HG03432 (cell line): ENCODE results near the gene IQSEC1.

Experiments
- ATAC-seq: cut with Tn5 transposase; IDR thresholded peaks from one replicate; pipeline ENCODE4 v1.9.1; 2021; ENCODE audit warnings: mild to moderate bottlenecking, moderate library complexity; ENCODE audit not compliant: unreplicated experiment

The IQSEC1 gene

DNA sequence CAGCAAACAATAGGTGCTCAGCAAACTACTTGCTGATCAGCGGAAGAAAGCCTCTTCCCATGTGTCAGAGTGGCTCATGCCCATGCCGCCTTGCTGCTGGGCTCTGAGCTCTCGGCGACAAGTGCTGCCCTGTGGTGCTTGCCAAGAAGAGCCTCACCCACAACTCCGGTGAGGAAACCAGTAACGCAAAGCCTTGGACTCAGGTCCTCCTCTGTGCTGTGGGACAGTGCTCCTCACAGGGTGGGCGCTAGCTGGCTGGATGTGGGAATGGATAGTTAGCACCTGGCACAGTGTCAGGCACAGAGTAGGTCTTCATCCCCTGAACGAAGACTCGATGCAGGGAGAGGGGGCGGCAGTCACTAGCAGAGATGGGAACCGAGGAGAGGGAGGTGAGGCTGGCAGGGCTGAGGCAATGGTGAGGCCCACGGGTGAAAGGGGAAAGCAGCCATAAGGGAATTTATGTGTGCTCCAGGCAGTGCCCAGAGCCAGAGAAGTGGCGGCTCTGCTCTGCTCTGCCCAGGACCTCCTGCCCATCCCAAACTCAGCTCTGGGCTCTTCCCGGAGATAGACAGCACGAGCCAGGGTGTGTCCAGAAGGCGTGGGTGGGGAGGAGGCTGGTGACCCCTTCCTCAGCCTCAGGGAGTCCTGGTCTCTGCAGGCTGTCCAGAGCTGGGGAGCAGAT is 55.7 kb downstream of the IQSEC1 start:
- no peak for ATAC-seq

DNA sequence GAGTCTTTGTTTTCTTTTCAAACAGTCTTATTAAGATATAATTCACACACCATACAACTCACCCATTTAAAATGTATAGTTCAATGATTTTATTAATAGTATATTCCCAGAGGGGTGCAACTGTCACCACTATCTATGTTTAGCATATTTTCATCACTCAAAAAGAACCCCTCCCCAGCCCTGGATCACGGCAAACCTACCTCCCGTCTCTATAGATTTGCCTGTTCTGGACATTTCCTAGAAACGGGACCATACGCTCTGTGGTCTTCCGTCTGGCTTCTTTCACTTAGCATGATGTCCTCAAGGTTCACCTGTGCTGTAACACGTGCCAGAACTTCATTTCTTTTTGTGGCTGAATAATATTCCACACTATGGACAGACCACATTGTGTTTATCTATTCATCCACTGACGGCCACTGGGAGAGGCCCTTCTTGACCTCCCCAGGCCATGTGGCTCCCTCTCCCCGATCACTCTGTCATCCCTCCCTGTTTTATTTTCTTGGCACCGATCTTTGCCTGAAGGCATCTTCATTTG is 56.4 kb downstream of the IQSEC1 start:
- ATAC-seq = no peak

DNA sequence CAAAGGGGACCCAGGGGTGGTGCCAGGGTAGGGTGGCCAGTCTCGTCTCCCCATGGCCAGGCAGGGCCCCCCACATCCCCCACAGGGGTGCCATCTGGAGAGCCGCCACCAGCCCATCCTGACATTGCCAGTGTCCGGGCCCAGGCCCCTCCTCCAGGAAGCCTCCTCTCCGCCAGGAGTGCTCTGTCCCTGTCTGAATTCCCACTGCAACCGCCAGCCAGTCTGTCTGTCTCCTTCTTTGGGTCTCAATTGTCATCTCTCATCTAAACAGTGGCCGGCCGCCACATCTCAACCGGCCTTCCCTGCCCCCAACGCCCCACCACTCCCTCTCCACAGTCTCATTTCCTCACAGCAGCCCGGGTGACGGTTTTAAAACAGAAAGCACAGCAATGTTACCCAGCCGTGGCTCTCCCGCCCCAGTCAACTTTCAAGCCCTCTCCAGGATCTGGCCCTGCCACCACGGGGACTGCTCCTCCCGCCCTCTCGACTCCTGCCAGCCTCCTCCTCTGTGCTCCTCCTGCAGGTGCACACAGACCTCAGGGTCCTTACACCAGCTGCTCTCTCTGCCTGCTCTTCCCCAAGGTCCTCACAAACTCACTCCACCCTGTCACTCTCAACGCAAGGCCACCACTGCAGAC is 57.0 kb downstream of the IQSEC1 start:
- peak; percentile 37 for ATAC-seq

DNA sequence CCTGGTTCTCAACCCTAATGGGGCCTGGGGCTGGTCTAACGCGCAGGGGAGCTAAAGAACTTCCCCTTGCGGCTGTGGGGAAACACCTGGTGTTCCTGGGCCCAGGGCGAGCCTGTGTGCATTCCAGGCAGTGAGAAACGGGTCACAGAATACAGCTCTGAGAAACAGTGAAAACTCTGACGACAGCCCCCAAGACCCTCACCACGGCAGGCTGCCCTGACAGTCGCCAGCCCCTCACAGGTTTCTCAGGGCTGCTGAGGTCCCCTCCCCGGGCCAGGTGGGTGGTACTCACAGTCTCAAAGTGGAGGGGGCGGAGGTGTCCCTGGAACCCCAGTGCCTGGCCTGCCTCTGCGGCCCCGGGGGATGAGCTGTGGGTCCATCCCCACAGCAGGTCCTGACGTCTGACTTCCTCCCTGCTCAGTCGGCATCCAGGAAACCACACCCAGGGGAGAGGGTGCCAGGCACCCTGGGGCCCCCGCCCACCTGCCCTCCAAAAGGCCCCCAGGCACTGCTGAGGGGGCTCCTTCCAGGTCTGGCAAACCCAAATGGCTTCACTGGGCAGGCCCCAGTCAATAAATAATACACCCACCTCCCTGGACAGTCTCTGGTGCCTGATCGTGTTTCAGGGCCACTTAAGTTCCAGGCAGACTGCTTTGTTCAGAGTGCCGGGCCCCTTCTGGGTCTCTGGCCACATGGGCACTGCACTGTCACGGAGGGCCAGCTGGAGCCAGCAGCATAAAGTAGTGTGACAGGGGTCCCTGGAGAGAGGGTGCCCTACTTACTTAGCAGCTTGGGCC is 57.7 kb downstream of the IQSEC1 start:
- peak; percentile 20 for ATAC-seq

DNA sequence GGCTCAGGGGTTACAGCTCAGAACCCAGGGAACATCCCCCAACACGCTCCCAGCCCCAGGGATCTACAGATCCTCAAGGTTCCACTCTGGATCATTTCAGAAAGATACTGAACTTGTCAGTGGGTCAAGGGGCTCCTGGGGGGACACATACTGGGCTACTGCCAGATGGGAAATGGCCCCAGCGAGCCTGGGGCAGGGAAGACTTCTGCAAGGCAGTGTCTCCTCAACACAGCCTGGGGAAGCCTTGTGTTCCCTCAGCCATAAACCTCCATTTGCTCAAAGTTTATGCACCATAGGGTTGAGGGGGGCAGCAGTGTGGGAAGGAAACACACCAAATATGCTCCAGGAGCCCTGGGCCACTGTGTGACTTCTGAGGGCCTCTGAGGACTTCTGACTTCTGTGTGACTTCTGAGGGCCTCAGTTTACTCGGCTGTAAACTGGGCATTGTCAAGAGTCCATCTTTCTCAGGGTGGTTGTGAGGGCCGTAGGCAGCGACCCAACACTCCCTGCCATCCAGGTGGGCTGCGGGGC is 58.4 kb downstream of the IQSEC1 start:
- no peak for ATAC-seq

DNA sequence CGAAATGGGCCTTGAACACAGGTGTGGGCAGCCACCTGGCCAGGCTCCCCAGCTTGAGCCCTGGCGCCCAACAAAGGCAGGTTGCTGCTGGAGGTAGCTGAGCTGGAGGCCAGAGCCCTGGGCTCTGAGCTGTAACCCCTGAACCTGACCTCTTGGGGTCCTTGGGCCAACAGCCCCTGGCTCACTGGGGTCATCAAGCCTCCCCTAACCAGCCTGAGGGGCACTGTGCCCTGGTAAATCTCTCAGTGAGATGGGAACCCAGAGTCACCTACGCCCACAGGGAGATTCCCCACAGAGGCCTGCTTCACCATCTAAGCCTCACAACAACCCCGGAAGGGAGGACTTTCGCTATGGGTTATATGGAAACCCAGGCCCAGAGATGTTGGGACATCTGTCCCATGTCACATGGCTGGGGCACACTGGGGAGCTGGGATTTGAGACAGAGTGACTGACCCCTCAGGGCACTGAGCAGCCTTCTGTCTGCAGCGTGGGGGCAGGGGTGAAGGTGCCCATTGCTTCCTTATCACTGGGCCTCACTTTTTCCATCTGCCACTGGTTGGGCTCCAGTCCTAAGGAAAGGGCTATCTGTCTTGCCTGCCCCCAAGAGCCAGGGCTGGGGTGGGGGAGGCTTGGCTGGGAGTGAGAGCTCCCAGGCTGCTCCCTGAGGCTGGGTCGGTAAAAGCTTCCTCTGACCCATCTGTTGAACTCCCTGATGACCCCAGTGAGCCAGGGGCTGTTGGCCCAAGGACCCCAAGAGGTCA is 59.1 kb downstream of the IQSEC1 start:
- ATAC-seq = no peak

DNA sequence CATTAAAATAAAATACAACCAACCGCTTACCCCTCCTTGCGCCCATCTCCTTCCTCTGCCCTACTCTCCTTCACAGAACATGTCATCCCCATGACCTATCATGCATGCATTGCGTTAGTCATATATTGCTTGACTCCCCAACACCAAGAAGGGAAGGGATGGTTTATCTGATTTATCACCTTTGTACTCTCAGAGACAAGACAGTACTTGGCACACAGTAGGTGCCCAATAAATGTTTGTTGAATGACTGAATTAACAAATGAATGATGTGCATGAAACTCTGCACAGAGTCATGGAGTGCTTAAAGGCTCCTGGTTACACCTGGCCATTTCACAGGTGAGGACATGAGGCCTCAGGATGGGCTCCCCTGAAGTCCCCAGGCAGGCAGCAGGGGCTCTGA is 59.7 kb downstream of the IQSEC1 start:
- ATAC-seq = no peak

DNA sequence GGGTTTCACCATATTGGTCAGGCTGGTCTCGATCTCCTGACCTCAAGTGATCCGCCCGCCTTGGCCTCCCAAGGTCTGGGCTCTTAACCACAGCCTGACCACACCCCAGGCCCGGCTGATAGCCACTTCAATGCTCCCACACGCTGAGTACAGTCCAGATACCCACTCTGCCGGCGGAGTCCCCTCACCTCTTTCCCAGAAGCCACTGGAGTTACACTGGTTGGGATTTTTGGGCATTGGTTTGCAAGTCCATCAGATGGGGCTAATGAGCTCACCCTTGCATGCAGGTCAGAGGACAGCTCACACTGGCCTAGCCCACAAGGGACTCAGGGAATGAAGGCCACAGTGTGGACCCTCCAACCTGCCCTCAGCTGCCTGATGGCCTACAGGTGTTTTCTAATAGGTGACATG is 60.1 kb downstream of the IQSEC1 start:
- ATAC-seq = no peak

DNA sequence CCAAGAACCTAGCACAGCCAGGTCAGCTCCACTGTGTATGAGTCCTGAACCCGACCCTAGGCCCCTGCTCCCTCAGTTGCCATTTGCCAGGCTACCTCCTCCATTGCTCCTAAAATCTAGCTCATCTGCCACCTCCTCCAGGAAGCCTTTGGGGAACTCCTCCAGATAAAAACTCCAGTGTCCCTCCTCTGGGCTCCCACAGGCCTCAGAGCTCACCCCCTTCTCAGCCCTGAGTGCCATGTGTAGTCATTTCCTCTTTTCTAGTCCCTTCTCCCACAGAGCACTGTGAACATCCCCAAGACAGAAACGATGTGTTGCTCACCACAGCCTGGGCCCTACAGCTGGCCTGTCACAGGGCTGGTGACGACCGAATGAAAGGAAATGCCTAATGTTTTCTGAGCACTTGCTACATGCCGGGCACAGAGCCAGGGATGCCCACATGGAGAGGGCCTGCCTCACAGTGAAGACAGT is 61.0 kb downstream of the IQSEC1 start:
- ATAC-seq = peak; percentile 35

DNA sequence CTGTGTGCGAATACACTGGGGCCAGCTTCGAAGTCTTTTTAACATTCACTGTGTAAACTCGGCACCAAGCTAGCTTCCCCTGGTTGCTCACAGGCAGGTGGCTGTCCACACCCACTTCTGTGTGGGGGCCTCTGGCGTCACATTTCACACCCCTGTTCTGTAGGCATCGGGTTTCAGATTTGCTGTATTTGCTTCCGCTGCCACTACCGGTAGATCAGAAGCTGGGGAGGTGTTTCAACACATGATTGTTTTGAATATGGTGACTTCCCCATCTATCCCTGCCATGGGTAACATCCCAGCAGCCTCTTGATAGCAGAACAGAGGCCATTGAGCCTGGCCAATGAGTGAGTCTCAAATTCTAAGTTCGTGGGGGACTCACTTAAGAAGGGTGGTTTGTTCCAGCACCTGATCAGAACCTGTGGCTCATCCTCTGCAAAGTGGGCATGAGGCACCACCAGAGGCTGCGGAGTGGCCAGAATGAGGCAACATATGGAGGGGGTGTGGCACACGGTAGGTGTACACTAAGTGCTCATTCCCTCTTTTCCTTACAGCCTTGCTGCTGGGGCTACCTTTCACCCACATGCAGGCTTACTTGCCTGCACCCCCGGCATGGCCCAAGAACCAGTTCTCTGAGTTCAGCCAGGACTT is 61.5 kb downstream of the IQSEC1 start:
- peak; percentile 43 for ATAC-seq

DNA sequence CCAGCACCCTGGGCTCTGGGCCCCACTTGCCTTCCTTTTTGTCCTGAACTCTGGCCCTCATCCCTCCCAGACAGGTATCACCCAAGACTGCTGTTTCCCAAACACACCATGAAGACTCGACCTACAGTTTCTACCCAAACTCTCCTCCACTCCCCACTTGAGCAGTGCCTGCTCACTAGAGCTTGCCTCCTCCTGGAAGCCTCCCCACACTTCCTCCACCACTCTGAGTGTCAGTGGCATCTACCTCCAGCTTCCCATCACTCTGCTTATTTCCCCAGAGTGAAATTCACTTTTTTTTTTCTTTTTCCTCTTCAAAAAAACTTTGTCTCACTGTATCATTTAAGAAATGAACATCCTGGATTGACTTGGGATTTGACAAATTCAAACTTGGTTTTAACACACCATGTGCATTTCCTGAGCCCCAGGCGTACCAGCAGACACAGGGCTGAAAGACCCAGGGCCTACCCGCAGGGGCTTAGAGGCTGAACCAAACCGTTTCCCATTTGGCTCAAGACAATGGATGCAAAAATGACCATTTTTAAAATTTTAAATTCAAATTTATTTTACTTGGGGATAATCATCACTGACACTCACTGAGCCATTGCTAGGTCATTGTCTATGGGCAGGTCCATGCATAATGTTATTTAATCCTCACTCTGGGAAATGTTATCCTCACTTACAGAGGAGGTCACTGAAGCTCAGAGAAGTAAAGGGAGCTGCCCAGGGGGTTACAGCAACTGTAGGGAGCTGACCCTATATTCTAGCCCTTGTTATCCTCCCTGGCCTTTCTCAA is 62.3 kb downstream of the IQSEC1 start:
- no peak for ATAC-seq

DNA sequence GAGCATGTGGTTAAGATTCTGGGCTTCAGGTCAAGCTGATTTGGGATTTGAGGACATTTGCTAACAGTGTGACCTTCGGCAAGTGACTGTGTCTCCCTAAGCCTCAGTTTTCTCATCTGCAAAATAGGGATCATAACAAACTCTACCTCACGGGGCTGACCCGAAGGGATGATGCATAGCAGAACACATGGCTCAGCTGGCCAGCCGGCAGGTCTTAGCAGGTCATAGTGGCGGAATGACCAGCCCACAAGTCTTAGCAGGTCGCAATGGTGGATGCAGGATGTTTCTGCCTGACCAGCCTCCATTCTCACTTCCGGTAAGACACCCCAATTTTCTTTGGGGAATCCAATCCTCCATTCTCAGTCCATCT is 63.3 kb downstream of the IQSEC1 start:
- no peak for ATAC-seq

DNA sequence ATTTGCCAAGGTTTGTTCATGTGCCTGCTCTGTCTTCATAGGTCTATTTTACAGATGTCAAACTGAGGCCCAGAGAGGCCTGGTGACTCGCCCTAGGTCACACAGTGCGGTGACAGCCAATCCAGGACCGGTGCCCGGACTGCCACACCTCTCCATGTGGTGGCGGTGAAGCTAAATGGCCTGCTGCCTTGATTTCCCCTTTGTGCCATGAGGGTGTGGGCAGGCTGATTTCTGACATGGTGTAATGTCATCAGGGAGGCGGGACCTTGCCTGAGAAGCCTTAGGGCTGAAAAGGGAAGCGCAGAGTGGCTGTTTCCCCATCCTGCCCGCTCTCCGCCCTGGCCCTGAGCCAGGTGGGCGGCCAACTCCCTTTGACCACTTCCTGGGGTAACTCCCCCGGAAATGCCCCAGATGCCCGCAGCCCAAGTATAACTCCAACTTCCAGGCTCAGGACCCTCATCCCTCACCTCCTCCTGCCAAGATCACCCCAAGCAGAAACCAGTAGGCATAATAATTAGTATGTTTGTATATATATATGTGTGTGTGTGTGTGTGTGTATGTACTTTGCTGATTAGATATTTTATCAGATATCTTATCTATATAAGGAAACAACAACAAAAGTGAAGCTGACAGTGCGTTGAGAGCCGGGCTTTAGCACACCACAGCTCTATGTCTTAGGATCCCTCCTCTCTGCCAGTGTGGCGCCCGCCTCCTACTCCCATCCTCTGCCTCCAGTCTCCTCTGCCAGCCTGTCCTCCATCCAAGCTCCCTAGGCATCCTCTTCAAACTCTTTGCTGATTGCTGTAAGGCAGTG is 63.9 kb downstream of the IQSEC1 start:
- peak; percentile 39 for ATAC-seq

DNA sequence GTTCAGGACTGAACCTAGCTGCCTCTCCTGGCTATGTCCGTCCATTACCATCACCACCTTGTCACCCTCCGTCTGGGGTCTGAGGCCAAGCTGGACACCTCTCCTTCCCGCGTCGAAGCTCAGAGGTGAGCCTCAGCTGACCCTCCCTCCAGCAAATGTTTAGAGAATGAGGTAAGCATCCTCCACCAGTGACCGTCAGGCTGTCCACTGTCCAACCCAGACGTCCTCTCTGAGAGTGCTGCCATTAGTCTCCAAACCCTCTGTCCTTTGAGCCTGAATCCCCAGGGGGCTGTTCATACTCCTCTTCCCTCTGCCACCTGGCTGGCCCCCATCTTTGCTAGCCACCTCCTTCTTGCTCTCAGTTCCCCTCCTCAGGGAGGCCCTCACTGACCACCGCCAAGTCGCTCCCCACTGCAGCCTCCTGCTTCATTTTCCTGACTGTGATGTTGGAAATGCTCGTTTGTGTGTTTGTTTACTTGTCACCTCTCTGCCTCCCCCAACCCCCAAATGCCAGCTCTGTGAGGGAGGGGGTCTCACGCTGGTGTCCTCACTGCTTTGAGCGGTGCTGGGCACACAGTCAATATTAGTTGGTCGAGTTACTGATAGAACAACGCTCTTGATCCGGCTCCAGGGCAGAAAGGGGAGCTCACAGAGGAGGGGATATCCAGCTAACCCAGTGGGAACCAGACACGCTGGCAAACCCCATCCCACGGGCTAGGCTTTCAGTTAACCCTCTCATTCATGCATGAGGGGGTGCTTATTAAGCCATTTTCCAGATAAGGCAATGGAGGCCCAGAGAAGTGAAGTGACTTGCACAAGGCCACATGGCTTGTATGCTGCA is 64.9 kb downstream of the IQSEC1 start:
- no peak for ATAC-seq

DNA sequence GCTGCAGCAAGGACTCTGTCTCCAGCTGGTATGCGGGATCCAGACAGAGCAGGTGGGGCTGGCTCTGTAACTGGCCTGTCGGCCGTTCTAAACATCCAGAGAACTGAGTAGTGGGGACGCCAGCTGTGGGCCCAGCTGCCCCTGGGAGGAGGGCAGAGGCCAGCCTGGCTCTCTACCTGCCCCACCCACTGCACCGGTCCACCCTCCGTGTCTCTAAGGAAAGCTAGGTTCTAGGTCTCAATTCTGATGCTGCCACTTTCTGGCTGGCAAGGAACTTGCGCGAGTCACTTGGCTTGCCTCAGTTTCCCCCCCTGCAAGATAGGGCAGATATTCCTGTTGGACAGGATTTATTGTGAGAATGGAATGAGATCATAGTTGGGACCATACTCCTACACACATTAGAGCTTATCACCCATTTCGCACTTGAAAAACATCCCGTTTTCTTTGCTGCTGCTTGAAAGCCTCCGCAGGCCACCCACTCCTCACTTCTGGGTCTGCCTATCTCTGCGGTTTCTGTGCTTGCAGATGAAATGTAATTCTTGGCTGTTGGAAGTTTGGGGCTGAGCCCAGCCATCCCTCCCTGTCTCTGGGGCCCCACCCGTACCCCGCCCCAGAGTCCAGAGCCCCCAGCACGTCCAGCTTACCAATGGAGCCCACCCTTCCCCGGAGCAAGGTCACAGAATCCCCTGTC is 65.8 kb downstream of the IQSEC1 start:
- no peak for ATAC-seq

DNA sequence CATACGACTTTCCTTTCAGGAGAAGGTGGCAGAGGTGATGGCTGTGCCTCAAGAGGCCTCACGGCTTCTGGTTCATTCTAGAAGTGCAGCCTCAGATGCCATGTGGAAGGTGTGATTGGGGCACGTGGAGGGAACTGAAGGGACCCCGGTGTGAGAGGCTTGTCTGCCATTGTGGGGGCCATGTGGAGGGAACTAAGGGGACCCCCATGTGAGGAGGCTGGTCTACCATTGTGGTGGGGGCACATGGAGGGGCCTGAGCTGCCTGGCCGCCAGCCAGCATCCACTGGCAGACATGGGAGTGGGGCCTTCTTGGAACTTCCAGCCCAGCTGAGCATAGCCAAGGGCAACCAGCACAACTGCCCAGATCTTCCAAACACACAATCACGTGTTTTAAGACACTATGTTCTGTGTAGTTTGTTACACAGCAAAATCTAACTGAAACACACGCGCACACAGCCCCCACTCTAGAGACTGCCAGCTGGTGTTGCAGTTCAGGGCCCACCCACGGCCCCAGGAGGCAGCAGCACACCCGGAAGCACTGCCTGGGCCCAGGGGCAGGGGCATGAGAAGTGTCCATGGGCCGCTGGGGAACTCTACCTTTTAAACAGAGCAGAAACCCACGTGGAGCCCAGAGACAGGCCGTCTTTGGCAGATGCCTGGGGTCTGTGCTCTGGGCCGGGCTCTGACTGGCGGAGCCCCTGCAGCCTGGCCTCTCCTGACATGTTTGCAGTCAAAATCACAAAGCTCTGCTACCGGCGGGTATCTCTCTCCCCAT is 66.8 kb downstream of the IQSEC1 start:
- no peak for ATAC-seq
